ENCODE data around the gene ELL2. TPM values are rescaled to one million over a fixed set of nuclear protein-coding genes. Genes with fewer than 3 reads are reported as not detected.

The ELL2 gene
- total RNA-seq, 1 donor from 2014 or later = 124 TPM

- Mint-ChIP-seq H3K9me3 (ENCODE audit: low read depth) (no peaks in the 10 kb centered on the region), H3K36me3 (ENCODE audit: insufficient read depth) (peaks cover 15% of the 10 kb centered on the region), H3K27me3 (no peaks in the 10 kb centered on the region), H3K4me3 (ENCODE audit: low read depth) (no peak overlapping the region), H3K4me1 (ENCODE audit: low read depth) (peaks cover 44% of the 10 kb centered on the region), H3K27ac (no peak overlapping the region)
- DNase-seq (ENCODE audit: low spot score, unreplicated experiment) = no peak
- no peak for TF ChIP-seq CTCF (IDR thresholded peaks at IDR 0.05; ENCODE audit: unreplicated experiment)
Measured at GRCh38 chr5:95925939-95926338, 35.7 kb downstream of the ELL2 start.

- H3K27me3 Mint-ChIP-seq = no peaks in the 10 kb centered on the region
Measured at GRCh38 chr5:95925378-95925744, 36.3 kb downstream of the ELL2 start.

GRCh38 chr5:95924720-95925377 lies 36.8 kb downstream of the ELL2 start:
- Mint-ChIP-seq H3K27me3 (no peaks in the 10 kb centered on the region), H3K9me3 (ENCODE audit: low read depth) (no peaks in the 10 kb centered on the region), H3K36me3 (ENCODE audit: insufficient read depth) (peaks cover 14% of the 10 kb centered on the region), H3K4me1 (ENCODE audit: low read depth) (peaks cover 44% of the 10 kb centered on the region), H3K4me3 (ENCODE audit: low read depth) (no peak overlapping the region), H3K27ac (peak overlapping the region; percentile 59)
- no peak for DNase-seq (ENCODE audit: low spot score, unreplicated experiment)
- TF ChIP-seq CTCF (IDR thresholded peaks at IDR 0.05; ENCODE audit: unreplicated experiment) = no peak

More at GRCh38 chr5:95925378-95925744, 36.3 kb downstream of the ELL2 start:
- peaks cover 14% of the 10 kb centered on the region for H3K36me3 Mint-ChIP-seq (ENCODE audit: insufficient read depth)
- no peak overlapping the region for H3K4me3 Mint-ChIP-seq (ENCODE audit: low read depth)
- peaks cover 46% of the 10 kb centered on the region for H3K4me1 Mint-ChIP-seq (ENCODE audit: low read depth)
- TF ChIP-seq CTCF (IDR thresholded peaks at IDR 0.05; ENCODE audit: unreplicated experiment) = no peak
- no peak for DNase-seq (ENCODE audit: low spot score, unreplicated experiment)
- no peaks in the 10 kb centered on the region for H3K9me3 Mint-ChIP-seq (ENCODE audit: low read depth)
- peak overlapping the region; percentile 55 for H3K27ac Mint-ChIP-seq

GRCh38 chr5:95923918-95924544 lies 37.6 kb downstream of the ELL2 start:
- DNase-seq (ENCODE audit: low spot score, unreplicated experiment) = no peak
- H3K27ac Mint-ChIP-seq = peak overlapping the region; percentile 9
- H3K4me3 Mint-ChIP-seq (ENCODE audit: low read depth) = no peak overlapping the region
- peaks cover 51% of the 10 kb centered on the region for H3K4me1 Mint-ChIP-seq (ENCODE audit: low read depth)
- H3K9me3 Mint-ChIP-seq (ENCODE audit: low read depth) = no peaks in the 10 kb centered on the region
- TF ChIP-seq CTCF (IDR thresholded peaks at IDR 0.05; ENCODE audit: unreplicated experiment) = no peak
- H3K36me3 Mint-ChIP-seq (ENCODE audit: insufficient read depth) = peaks cover 14% of the 10 kb centered on the region
- no peaks in the 10 kb centered on the region for H3K27me3 Mint-ChIP-seq

GRCh38 chr5:95922798-95923197 lies 38.9 kb downstream of the ELL2 start:
- Mint-ChIP-seq H3K36me3 (ENCODE audit: insufficient read depth) (peaks cover 10% of the 10 kb centered on the region), H3K4me1 (ENCODE audit: low read depth) (peaks cover 48% of the 10 kb centered on the region), H3K27ac (no peak overlapping the region), H3K4me3 (ENCODE audit: low read depth) (no peak overlapping the region), H3K9me3 (ENCODE audit: low read depth) (no peaks in the 10 kb centered on the region), H3K27me3 (no peaks in the 10 kb centered on the region)
- DNase-seq (ENCODE audit: low spot score, unreplicated experiment) = no peak
- TF ChIP-seq CTCF (IDR thresholded peaks at IDR 0.05; ENCODE audit: unreplicated experiment) = no peak

Measured in progenitor cell of endocrine pancreas (in vitro differentiated cells).